ENCODE measurements around the gene TACC3. TPM values are rescaled to one million over a fixed set of nuclear protein-coding genes. Genes with fewer than 3 reads are reported as not detected.

Gene TACC3
- polyA plus RNA-seq (2011; rRNA removed) = 13.8 and 24.0 TPM in 2 replicates
- 11.8 and 15.6 TPM in 2 replicates for polyA minus RNA-seq (2011; rRNA and poly(A)+ RNA removed)

DNA sequence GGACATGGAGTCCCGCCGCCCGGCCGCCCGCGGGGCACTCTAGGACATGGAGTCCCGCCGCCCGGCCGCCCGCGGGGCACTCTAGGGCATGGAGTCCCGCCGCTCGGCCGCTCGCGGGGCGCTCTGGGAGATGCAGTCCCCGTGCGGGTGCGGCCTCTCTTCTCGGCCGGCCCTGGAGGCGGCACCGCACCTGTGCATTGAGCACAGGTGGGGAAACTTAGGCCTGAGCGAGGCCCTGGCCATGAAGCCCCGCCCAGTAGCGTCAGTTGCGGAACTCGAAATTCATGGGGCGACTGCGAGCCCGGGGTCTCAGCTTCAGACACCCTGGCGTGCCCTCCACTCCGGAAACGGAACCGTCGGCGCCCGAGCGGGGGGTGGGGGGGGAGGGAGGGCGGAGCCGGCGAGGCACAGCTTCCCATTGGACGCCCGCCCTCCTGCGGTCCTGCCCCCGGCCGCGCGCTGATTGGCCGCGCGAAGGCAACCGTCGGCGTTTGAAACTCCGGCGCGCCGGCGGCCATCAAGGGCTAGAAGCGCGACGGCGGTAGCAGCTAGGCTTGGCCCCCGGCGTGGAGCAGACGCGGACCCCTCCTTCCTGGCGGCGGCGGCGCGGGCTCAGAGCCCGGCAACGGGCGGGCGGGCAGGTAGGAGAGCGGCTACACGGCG lies at the start of gene TACC3, which contains the start of gene TMEM129:
Gene TACC3 (plus strand): TSS at position 519 of the 663 bp plus-strand sequence. CDS start 1,901 bp downstream, outside the sequence.
Gene TMEM129 (minus strand): TSS at position 321 of the 663 bp plus-strand sequence. CDS start 486 bp downstream, outside the sequence.
- TF ChIP-seq, protein P1, sequence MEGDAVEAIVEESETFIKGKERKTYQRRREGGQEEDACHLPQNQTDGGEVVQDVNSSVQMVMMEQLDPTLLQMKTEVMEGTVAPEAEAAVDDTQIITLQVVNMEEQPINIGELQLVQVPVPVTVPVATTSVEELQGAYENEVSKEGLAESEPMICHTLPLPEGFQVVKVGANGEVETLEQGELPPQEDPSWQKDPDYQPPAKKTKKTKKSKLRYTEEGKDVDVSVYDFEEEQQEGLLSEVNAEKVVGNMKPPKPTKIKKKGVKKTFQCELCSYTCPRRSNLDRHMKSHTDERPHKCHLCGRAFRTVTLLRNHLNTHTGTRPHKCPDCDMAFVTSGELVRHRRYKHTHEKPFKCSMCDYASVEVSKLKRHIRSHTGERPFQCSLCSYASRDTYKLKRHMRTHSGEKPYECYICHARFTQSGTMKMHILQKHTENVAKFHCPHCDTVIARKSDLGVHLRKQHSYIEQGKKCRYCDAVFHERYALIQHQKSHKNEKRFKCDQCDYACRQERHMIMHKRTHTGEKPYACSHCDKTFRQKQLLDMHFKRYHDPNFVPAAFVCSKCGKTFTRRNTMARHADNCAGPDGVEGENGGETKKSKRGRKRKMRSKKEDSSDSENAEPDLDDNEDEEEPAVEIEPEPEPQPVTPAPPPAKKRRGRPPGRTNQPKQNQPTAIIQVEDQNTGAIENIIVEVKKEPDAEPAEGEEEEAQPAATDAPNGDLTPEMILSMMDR (IDR thresholded peaks at IDR 0.05; ENCODE audit: insufficient read depth, low read depth, low read length) = no peak
- DNase-seq (ENCODE audit: low read depth) = no peak
- Histone ChIP-seq H3K4me3 (ENCODE audit: low read depth, low read length) (peak within 1 kb of the TSS; percentile 82), H3K36me3 (ENCODE audit: control insufficient read depth, insufficient read depth, low read length) (peaks cover 18% of the 10 kb centered on the region), H3K27me3 (ENCODE audit: control insufficient read depth, insufficient read depth, low read length) (no peaks in the 10 kb centered on the region)
- CTCF ChIA-PET = interaction anchor here (0.9 to 11.5 kb wide), 3 partner anchors 8 to 29 kb away, joined by 3 to 167 read pairs (median 13); no protein-coding TSS in a partner anchor
- POLR2A ChIA-PET = interaction anchor here (0.6 to 0.8 kb wide), 2 partner anchors 9 to 372 kb away, joined by 5 read pairs; partner anchors contain the start of gene SLBP

DNA sequence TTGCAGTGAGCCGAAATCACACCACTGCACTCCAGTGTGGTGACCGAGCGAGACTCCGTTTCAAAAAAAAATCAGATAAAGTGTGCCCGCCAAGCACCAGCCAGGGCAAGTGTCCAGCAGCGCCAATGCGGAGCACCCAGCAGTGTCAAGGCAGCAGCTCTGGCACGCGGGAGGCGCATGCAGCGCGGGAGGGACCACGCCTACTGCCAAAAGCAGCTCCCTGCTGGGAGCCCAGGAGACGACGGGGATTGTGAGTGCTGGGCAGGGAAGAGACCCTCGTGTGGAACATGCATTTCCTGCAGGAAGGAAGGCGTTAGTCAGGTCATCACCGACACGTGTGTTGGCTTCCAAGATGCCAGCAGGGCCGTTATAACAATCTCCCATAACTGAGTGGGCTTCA lies 47.6 kb upstream of the TACC3 start:
- POLR2A ChIA-PET = no interaction called here
- no peak overlapping the region for H3K4me3 ChIP-seq (ENCODE audit: low read depth, low read length)

DNA sequence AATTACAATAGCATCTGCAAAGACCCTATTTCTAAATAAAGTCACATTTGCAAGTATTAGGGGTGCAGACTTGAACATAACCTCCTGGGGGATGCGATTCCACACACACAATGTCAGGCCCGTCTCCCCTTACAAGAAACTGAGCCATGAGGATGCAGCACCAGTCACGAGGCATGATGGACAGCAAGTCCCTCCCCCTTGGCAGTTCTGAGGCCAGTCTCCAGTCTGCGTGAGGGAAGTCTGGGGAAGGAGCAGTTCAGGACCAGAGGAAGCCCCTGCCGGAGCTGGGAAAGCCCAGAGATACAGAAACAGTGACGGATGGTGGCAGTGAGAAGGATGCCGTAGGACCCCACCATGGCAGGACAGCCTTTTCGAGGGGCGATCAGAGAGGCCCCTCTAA lies 46.6 kb upstream of the TACC3 start:
- ChIA-PET POLR2A (no interaction called here), CTCF (no interaction called here)
- Histone ChIP-seq H3K36me3 (ENCODE audit: control insufficient read depth, insufficient read depth, low read length) (no peaks in the 10 kb centered on the region), H3K4me3 (ENCODE audit: low read depth, low read length) (no peak overlapping the region), H3K27me3 (ENCODE audit: control insufficient read depth, insufficient read depth, low read length) (no peaks in the 10 kb centered on the region)
- TF ChIP-seq, protein P1 (IDR thresholded peaks at IDR 0.05; ENCODE audit: insufficient read depth, low read depth, low read length) = no peak
- DNase-seq (ENCODE audit: low read depth) = no peak

More for the DNA sequence above, 47.6 kb upstream of the TACC3 start:
- DNase-seq (ENCODE audit: low read depth) = no peak
- H3K36me3 ChIP-seq (ENCODE audit: control insufficient read depth, insufficient read depth, low read length) = no peaks in the 10 kb centered on the region
- CTCF ChIA-PET = no interaction called here
- H3K27me3 ChIP-seq (ENCODE audit: control insufficient read depth, insufficient read depth, low read length) = no peaks in the 10 kb centered on the region
- TF ChIP-seq, protein P1 (IDR thresholded peaks at IDR 0.05; ENCODE audit: insufficient read depth, low read depth, low read length) = no peak

DNA sequence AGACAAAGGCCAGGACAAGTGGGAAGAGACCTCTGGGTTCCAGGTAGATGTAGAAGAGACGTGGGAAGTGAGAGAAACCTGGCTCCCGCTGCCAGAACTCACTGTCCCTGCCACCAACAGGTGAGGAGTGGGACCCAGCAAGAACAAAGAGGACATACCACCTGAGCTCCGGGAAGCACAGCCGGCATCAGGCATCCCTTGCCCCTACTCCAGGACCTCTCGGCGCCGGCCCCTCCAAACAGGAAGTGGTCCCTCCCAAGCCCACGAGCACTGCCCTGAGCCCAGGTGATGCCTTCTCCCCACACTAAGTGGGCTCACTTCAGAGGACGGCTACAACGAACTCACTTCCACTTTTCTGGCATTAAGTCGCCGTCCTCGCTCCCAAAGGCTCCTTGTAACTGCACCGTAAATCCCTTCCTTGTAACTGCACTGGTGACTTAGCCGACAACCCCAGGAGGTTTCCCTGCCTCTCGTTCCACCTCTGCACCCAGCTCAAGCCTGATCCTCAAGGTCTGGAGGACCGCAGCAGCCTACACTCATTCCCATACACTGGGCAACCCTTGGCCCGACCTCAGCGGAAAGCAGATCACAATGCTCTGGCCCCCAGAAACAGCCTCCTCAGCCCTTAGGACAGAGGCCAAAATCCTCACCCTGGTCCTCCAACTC lies 46.1 kb upstream of the TACC3 start:
- CTCF ChIA-PET = no interaction called here
- TF ChIP-seq, protein P1 (IDR thresholded peaks at IDR 0.05; ENCODE audit: insufficient read depth, low read depth, low read length) = no peak

DNA sequence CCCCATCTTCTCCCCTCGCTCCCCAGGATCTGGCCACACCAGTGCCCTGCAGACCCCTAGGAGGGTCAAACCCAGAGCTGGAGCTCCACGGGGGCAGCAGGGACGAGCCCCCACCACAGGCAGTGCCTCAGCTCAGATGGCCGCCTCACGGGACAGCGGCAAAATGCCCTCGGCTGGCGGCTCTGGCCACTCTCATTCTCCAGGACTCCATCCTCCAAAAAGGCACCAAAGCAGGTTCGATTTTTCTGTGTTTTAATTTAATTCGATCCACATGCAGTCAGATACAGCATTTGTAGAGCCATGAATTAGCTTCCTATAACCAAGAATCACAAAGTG lies 45.6 kb upstream of the TACC3 start:
- no peak for DNase-seq (ENCODE audit: low read depth)
- TF ChIP-seq, protein P1 (IDR thresholded peaks at IDR 0.05; ENCODE audit: insufficient read depth, low read depth, low read length) = no peak
- CTCF ChIA-PET = no interaction called here
- POLR2A ChIA-PET = no interaction called here
- Histone ChIP-seq H3K4me3 (ENCODE audit: low read depth, low read length) (no peak overlapping the region), H3K27me3 (ENCODE audit: control insufficient read depth, insufficient read depth, low read length) (no peaks in the 10 kb centered on the region), H3K36me3 (ENCODE audit: control insufficient read depth, insufficient read depth, low read length) (no peaks in the 10 kb centered on the region)

More for the DNA sequence above, 46.1 kb upstream of the TACC3 start:
- POLR2A ChIA-PET = no interaction called here
- DNase-seq (ENCODE audit: low read depth) = no peak
- Histone ChIP-seq H3K4me3 (ENCODE audit: low read depth, low read length) (no peak overlapping the region), H3K36me3 (ENCODE audit: control insufficient read depth, insufficient read depth, low read length) (no peaks in the 10 kb centered on the region), H3K27me3 (ENCODE audit: control insufficient read depth, insufficient read depth, low read length) (no peaks in the 10 kb centered on the region)
